ENCODE measurements around the gene UCKL1.
A peak's percentile ranks its signal among the peaks of the same experiment; 100 is the strongest.

Gene UCKL1

GRCh38 chr20:63956664-63957003, 418 bp upstream of the UCKL1 start:
- Histone ChIP-seq H3K4me1 (peaks cover 12% of the 10 kb centered on the region), H3K27me3 (no peaks in the 10 kb centered on the region), H3K9me3 (no peaks in the 10 kb centered on the region), H3K4me3 (ENCODE audit: low read depth, low read length) (peak overlapping the region; percentile 76), H3K36me3 (peaks cover 14% of the 10 kb centered on the region)
- no peak for TF ChIP-seq CTCF (IDR thresholded peaks at IDR 0.05; ENCODE audit: low read depth, low read length)
- DNase-seq = no peak

- peaks cover 11% of the 10 kb centered on the region; the same call in 1 of the 2 replicates for H3K36me3 ChIP-seq
- peak; percentile 32 for TF ChIP-seq CTCF (IDR thresholded peaks at IDR 0.05; ENCODE audit: low read depth, low read length)
- DNase-seq = peak; percentile 43
- no peaks in the 10 kb centered on the region for H3K27me3 ChIP-seq
- peak overlapping the region; percentile 91 for H3K4me3 ChIP-seq (ENCODE audit: low read depth, low read length)
- no peaks in the 10 kb centered on the region for H3K9me3 ChIP-seq
- H3K4me1 ChIP-seq = peaks cover 12% of the 10 kb centered on the region
Measured at GRCh38 chr20:63955281-63955826, 862 bp downstream of the UCKL1 start.

GRCh38 chr20:63953764-63954429, 2.3 kb downstream of the UCKL1 start:
- Histone ChIP-seq H3K9me3 (no peaks in the 10 kb centered on the region), H3K27me3 (no peaks in the 10 kb centered on the region), H3K36me3 (peaks cover 2% of the 10 kb centered on the region; the same call in 1 of the 2 replicates), H3K4me1 (peaks cover 24% of the 10 kb centered on the region), H3K4me3 (ENCODE audit: low read depth, low read length) (peak overlapping the region; percentile 91)
- TF ChIP-seq CTCF (IDR thresholded peaks at IDR 0.05; ENCODE audit: low read depth, low read length) = no peak
- DNase-seq = no peak

- peaks cover 24% of the 10 kb centered on the region for H3K4me1 ChIP-seq
Measured at GRCh38 chr20:63952769-63953168, 3.4 kb downstream of the UCKL1 start.

GRCh38 chr20:63952210-63952535, 4.0 kb downstream of the UCKL1 start:
- H3K9me3 ChIP-seq = no peaks in the 10 kb centered on the region
- H3K36me3 ChIP-seq = no peaks in the 10 kb centered on the region; the same call in 1 of the 2 replicates
- no peak for TF ChIP-seq CTCF (IDR thresholded peaks at IDR 0.05; ENCODE audit: low read depth, low read length)
- H3K4me1 ChIP-seq = peaks cover 21% of the 10 kb centered on the region
- DNase-seq = no peak
- no peaks in the 10 kb centered on the region for H3K27me3 ChIP-seq
- no peak overlapping the region for H3K4me3 ChIP-seq (ENCODE audit: low read depth, low read length)

More at GRCh38 chr20:63952769-63953168, 3.4 kb downstream of the UCKL1 start:
- TF ChIP-seq CTCF (IDR thresholded peaks at IDR 0.05; ENCODE audit: low read depth, low read length) = no peak
- H3K4me3 ChIP-seq (ENCODE audit: low read depth, low read length) = no peak overlapping the region
- no peaks in the 10 kb centered on the region; the same call in 1 of the 2 replicates for H3K36me3 ChIP-seq
- no peaks in the 10 kb centered on the region for H3K27me3 ChIP-seq
- no peaks in the 10 kb centered on the region for H3K9me3 ChIP-seq
- DNase-seq = no peak
